Common myeloid progenitor, CD34-positive (primary cell): ENCODE results near the gene SEMA6B.
"Not testable (repeated sequence)": the region's sequence is repeated elsewhere in the genome, so short reads cannot be mapped to it uniquely, and the experiment has no call there.

Experiments used
- CTCF ChIA-PET: fragments of 350-600 bp; sonication (Branson Sonifier 250); formaldehyde crosslinking; loops from one replicate; lab custom pipeline; 2021; ENCODE audit warnings: antibody characterized with exemption; lab: Charles Lee
- POLR2A ChIA-PET: fragments of 350-600 bp; sonication (Branson Sonifier 250); formaldehyde crosslinking; loops from one replicate; lab custom pipeline; 2021; ENCODE audit warnings: antibody characterized with exemption; lab: Charles Lee
- DNase-seq, 3 donors: peaks; one replicate each; pipeline versions ENCODE4 v3.0.0 to v3.0.0-alpha.2; 2013
- H3K27ac ChIP-seq, 2 experiments: 1 replicate in 1 of 2; 2 replicates in 1 of 2; pipeline ENCODE4 v1.7.0; 2013; ENCODE audit warnings: inconsistent platforms in 2 of 2, low read length in 2 of 2, mild to moderate bottlenecking in 2 of 2, low read depth in 1 of 2, moderate library complexity in 1 of 2; ENCODE audit not compliant: severe bottlenecking in 2 of 2, insufficient read depth in 1 of 2, poor library complexity in 1 of 2
- H3K27me3 ChIP-seq, 5 experiments: replicated peaks in 2 of 5; 1 replicate in 3 of 5; 2 replicates in 2 of 5; pipeline versions ENCODE4 v1.6.1 to v1.7.0; 2013; ENCODE audit warnings: low read length in 4 of 5, mild to moderate bottlenecking in 2 of 5, moderate library complexity in 2 of 5, inconsistent platforms in 1 of 5; ENCODE audit not compliant: insufficient read depth in 5 of 5, control insufficient read depth in 4 of 5
- H3K36me3 ChIP-seq, 4 experiments: 1 replicate in 2 of 4; 2 replicates in 2 of 4; pipeline versions ENCODE4 v1.6.1 to v1.7.0; 2013; ENCODE audit warnings: low read length in 3 of 4, control low read depth in 1 of 4, mild to moderate bottlenecking in 1 of 4; ENCODE audit not compliant: control insufficient read depth in 4 of 4, insufficient read depth in 4 of 4
- H3K4me1 ChIP-seq, 4 experiments: 1 replicate in 3 of 4; 2 replicates in 1 of 4; pipeline versions ENCODE4 v1.6.1 to v1.7.1; 2013; ENCODE audit warnings: low read length in 3 of 4, mild to moderate bottlenecking in 3 of 4, control low read depth in 1 of 4, inconsistent platforms in 1 of 4, moderate library complexity in 1 of 4; ENCODE audit not compliant: control insufficient read depth in 4 of 4, insufficient read depth in 4 of 4; ENCODE audit errors: control extremely low read depth in 1 of 4
- H3K4me3 ChIP-seq, 7 experiments: 1 replicate in 4 of 7; 2 replicates in 3 of 7; pipeline versions ENCODE4 v1.5.1 to v1.7.0; 2013; ENCODE audit warnings: mild to moderate bottlenecking in 7 of 7, low read length in 6 of 7, moderate library complexity in 6 of 7, inconsistent platforms in 2 of 7, low read depth in 2 of 7, control low read depth in 1 of 7; ENCODE audit not compliant: insufficient read depth in 4 of 7, control insufficient read depth in 1 of 7; ENCODE audit errors: extremely low read depth in 1 of 7
- H3K9me3 ChIP-seq, 5 experiments: 1 replicate in 4 of 5; 2 replicates in 1 of 5; pipeline versions ENCODE4 v1.6.1 to v1.7.1; 2013; ENCODE audit warnings: low read length in 4 of 5, mild to moderate bottlenecking in 2 of 5, inconsistent platforms in 1 of 5, low read depth in 1 of 5, moderate library complexity in 1 of 5; ENCODE audit not compliant: control insufficient read depth in 4 of 5, insufficient read depth in 2 of 5; ENCODE audit errors: control extremely low read depth in 1 of 5
- WGBS: methylation state at CpG from one replicate; pipeline ENCODE4 v1.1.5; 2013; ENCODE audit not compliant: insufficient coverage; 5-methylcytosine and 5-hydroxymethylcytosine counted together

Gene SEMA6B

GRCh38 chr19:4528843-4529242 is 30.6 kb downstream of the SEMA6B start:
- Histone ChIP-seq H3K4me3 (no peak overlapping the region), H3K4me1 (peaks cover 0 to 5% (median 2%) of the 10 kb centered on the region in 4 experiments), H3K27me3 (peaks cover 0 to 4% (median 0%) of the 10 kb centered on the region in 5 experiments), H3K9me3 (no peaks in the 10 kb centered on the region), H3K36me3 (no peaks in the 10 kb centered on the region), H3K27ac (no peak overlapping the region)
- POLR2A ChIA-PET, result no interaction called here
- no peak for DNase-seq
- WGBS, result 89% methylated on average over 15 of the region's 15 CpGs
- CTCF ChIA-PET, result interaction anchor here (1.6 kb wide), 1 partner anchor 108 kb away, joined by 5 read pairs; no protein-coding TSS in a partner anchor

DNA sequence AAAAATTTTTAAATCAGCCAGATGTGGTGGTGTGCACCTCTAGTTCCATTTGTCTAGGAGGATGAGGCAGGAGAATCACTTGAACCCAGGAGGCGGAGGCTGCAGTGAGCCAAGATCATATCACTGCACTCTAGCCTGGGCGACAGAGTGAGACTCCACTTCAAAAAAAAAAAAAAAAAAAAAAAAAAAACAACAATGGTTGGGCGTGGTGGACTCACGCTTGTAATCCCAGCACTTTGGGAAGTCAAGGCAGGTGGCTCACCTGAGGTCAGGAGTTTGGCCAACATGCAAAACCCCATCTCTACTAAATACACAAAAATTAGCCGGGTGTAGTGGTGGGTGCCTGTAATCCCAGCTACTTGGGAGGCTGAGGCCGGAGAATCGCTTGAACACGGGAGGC is 32.1 kb downstream of the SEMA6B start:
- H3K4me3 ChIP-seq, H3K4me1 ChIP-seq, H3K36me3 ChIP-seq, POLR2A ChIA-PET, DNase-seq, H3K27me3 ChIP-seq, H3K27ac ChIP-seq, H3K9me3 ChIP-seq: not testable (repeated sequence)
- CTCF ChIA-PET, result interaction anchor here (0.6 to 4.0 kb wide), 3 partner anchors 7 to 130 kb away, joined by 4 to 16 read pairs (median 5); partner anchors contain the start of gene PLIN5
- 95% methylated on average over 4 of the region's 8 CpGs for WGBS

DNA sequence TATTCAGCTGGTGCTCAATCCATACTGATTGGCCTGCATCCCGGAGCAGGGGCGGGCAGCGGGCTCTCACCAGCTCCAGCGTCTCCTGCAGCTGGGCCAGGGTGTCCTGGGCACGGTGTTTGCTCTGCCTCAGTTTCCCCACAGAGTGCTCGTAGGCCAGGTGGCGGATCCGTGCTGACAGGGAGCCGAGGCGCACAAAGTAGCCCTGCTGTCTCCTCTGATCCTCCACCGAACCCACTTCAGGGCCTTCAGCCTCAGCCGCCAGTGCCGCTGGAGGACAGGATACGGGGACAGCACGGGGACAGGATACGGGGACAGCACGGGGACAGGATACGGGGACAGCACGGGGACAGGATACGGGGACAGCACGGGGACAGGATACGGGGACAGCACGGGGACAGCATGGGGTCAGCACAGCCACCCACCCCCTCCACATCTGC is 33.9 kb downstream of the SEMA6B start:
- WGBS, result 70% methylated on average over 20 of the region's 23 CpGs
- no peaks in the 10 kb centered on the region for H3K4me1 ChIP-seq
- H3K27ac ChIP-seq, result no peak overlapping the region
- ChIA-PET CTCF (interaction anchor here (0.8 to 4.0 kb wide), 11 partner anchors 8 to 260 kb away, joined by 3 to 20 read pairs (median 4); partner anchors contain the start of genes LRG1 and PLIN5), POLR2A (no interaction called here)
- peaks cover 0 to 3% (median 0%) of the 10 kb centered on the region in 5 experiments for H3K27me3 ChIP-seq
- H3K9me3 ChIP-seq, result no peaks in the 10 kb centered on the region
- H3K36me3 ChIP-seq, result no peaks in the 10 kb centered on the region
- no peak overlapping the region for H3K4me3 ChIP-seq
- DNase-seq, result no peak

GRCh38 chr19:4524808-4525562 is 34.5 kb downstream of the SEMA6B start:
- Histone ChIP-seq H3K27me3 (no peaks in the 10 kb centered on the region), H3K4me1 (no peaks in the 10 kb centered on the region), H3K9me3 (no peaks in the 10 kb centered on the region), H3K36me3 (no peaks in the 10 kb centered on the region), H3K27ac (no peak overlapping the region), H3K4me3 (no peak overlapping the region)
- ChIA-PET CTCF (interaction anchor here (0.6 to 4.0 kb wide), 15 partner anchors 8 to 260 kb away, joined by 3 to 20 read pairs (median 4); partner anchors contain the start of genes LRG1 and PLIN5), POLR2A (no interaction called here)
- WGBS, result 76% methylated on average over 17 of the region's 23 CpGs
- peak; percentile 41 to 62 (median 48) for DNase-seq

DNA sequence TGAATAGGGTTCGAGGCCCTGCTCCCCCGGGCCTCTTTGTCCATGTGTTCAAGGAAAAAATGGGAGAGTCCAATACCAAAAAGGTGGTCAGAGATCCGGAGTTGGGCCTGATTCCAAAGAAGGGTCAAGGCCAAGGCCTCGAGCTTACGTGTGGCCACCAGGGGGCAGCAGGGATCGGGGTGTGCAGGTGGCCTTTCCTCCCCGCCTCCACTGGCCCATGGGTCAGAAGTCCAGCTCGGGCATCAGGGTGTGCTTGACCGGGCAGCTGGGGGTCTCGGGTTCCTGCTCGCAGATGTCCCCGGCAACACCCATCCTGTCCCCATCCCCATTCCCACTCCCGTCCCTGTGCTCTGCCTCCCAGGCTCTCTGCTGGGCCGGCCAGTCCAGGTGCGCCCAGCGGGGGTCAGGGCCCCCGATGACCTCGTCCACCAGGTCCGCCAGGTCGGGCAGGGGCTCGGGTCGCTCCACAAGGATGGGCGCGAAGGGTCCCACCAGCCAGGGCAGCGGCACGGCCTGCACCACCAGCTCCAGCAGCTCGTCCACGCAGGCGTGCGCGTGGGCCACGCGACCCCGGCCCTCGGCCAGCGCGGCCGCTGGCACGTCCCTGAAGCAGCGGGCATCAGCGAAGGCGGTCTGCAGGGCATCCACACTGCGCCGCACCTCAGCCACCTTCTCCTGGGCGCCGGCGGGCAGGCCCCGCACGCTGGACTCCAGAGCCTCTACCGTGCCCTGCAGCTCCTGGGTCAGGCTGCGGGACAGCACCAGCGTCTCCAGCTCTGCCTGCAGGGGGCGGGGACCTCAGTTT is 36.0 kb downstream of the SEMA6B start:
- H3K27ac ChIP-seq, result no peak overlapping the region
- H3K4me1 ChIP-seq, result no peaks in the 10 kb centered on the region
- no peaks in the 10 kb centered on the region for H3K36me3 ChIP-seq
- H3K9me3 ChIP-seq, result no peaks in the 10 kb centered on the region
- no peak for DNase-seq
- H3K4me3 ChIP-seq, result no peak overlapping the region
- POLR2A ChIA-PET, result no interaction called here
- H3K27me3 ChIP-seq, result no peaks in the 10 kb centered on the region
- WGBS, result 78% methylated on average over 52 of the region's 53 CpGs
- CTCF ChIA-PET, result interaction anchor here (0.8 to 4.0 kb wide), 10 partner anchors 10 to 113 kb away, joined by 3 to 20 read pairs (median 4); partner anchors contain the start of genes LRG1 and PLIN5

- WGBS, result 94% methylated on average over 12 of the region's 15 CpGs
- H3K9me3 ChIP-seq, result no peaks in the 10 kb centered on the region
- H3K27me3 ChIP-seq, result no peaks in the 10 kb centered on the region
- no peak overlapping the region for H3K27ac ChIP-seq
- no peak for DNase-seq
- CTCF ChIA-PET, result interaction anchor here (0.8 to 3.4 kb wide), 8 partner anchors 9 to 114 kb away, joined by 3 to 20 read pairs (median 4); partner anchors contain the start of gene PLIN5
- no peaks in the 10 kb centered on the region for H3K36me3 ChIP-seq
- no peak overlapping the region for H3K4me3 ChIP-seq
- no peaks in the 10 kb centered on the region for H3K4me1 ChIP-seq
- POLR2A ChIA-PET, result no interaction called here
Observed at GRCh38 chr19:4522291-4523002, 37.0 kb downstream of the SEMA6B start.
